Calu3 (cell line): ENCODE data around the gene ANKMY1. TPM values are rescaled to one million over a fixed set of nuclear protein-coding genes. Genes with fewer than 3 reads are reported as not detected.
"Not testable (repeated sequence)": the region's sequence is repeated elsewhere in the genome, so short reads cannot be mapped to it uniquely, and the experiment has no call there.

ENCODE experiments used
- BruUV-seq: library from RNA; stranded (reverse); fragments of 400-500 nt; replicated peaks from 2 replicates; lab custom pipeline; 2021; lab: Mats Ljungman, UMichigan
- CTCF ChIA-PET: fragments of 300-600 bp; sonication (Branson Sonifier 250); formaldehyde crosslinking; loops from one replicate; lab custom pipeline; 2022; ENCODE audit warnings: antibody characterized with exemption; lab: Charles Lee
- DNase-seq: peaks from one replicate; pipeline ENCODE4 v3.0.0; 2022
- H3K27ac Mint-ChIP-seq: one replicate; pipeline ENCODE4 v1.8.0; 2022; ENCODE audit warnings: mixed read lengths; ENCODE audit not compliant: unreplicated experiment
- H3K27me3 Mint-ChIP-seq: one replicate; pipeline ENCODE4 v1.8.0; 2022; ENCODE audit warnings: mixed read lengths; ENCODE audit not compliant: unreplicated experiment
- H3K36me3 Mint-ChIP-seq: one replicate; pipeline ENCODE4 v1.8.0; 2022; ENCODE audit warnings: mild to moderate bottlenecking, moderate library complexity, mixed read lengths; ENCODE audit not compliant: insufficient read depth, unreplicated experiment
- H3K4me1 Mint-ChIP-seq: one replicate; pipeline ENCODE4 v1.8.0; 2022; ENCODE audit warnings: mild to moderate bottlenecking, low read depth, mixed read lengths; ENCODE audit not compliant: unreplicated experiment
- H3K4me3 Mint-ChIP-seq: one replicate; pipeline ENCODE4 v1.8.0; 2022; ENCODE audit warnings: mild to moderate bottlenecking, low read depth, moderate library complexity, mixed read lengths; ENCODE audit not compliant: unreplicated experiment
- H3K9me3 Mint-ChIP-seq: one replicate; pipeline ENCODE4 v1.8.0; 2022; ENCODE audit warnings: low read depth, mixed read lengths; ENCODE audit not compliant: unreplicated experiment
- intact Hi-C: fragments of 100-400 bp; cut with micrococcal nuclease; formaldehyde crosslinking; loops from one replicate; pipeline ENCODE4 v1.10.0; 2022; ENCODE audit not compliant: unreplicated experiment
- total RNA-seq: library from RNA; stranded (reverse); gene quantifications from 2 replicates; pipeline ENCODE4 v1.2.3, GENCODE V29; 2022
- TF ChIP-seq, protein P1 (sequence below): fragments of 200-600 bp; IDR thresholded peaks from one replicate; pipeline ENCODE4 v1.8.0; 2022; ENCODE audit warnings: antibody characterized with exemption; ENCODE audit not compliant: unreplicated experiment

ANKMY1 gene
- total RNA-seq, 1 experiment from 2014 or later: 38.2 TPM

DNA sequence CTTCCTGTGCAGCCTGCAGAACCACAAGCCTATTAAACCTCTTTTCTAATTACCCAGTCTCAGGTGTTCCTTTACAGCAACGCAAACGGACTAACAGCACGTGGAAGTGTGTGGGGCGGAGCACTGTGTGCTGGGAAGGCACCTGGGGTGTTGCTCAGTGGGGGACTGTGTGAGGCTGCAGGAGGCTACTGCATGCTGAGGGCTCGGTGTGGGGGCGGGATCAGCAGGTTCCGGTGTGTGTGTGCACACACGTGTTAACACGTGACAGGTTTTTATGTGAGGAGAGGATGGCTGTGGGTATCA lies 58.9 kb downstream of the ANKMY1 start:
- H3K4me1 Mint-ChIP-seq: no peaks in the 10 kb centered on the region
- CTCF ChIA-PET: no interaction called here

DNA sequence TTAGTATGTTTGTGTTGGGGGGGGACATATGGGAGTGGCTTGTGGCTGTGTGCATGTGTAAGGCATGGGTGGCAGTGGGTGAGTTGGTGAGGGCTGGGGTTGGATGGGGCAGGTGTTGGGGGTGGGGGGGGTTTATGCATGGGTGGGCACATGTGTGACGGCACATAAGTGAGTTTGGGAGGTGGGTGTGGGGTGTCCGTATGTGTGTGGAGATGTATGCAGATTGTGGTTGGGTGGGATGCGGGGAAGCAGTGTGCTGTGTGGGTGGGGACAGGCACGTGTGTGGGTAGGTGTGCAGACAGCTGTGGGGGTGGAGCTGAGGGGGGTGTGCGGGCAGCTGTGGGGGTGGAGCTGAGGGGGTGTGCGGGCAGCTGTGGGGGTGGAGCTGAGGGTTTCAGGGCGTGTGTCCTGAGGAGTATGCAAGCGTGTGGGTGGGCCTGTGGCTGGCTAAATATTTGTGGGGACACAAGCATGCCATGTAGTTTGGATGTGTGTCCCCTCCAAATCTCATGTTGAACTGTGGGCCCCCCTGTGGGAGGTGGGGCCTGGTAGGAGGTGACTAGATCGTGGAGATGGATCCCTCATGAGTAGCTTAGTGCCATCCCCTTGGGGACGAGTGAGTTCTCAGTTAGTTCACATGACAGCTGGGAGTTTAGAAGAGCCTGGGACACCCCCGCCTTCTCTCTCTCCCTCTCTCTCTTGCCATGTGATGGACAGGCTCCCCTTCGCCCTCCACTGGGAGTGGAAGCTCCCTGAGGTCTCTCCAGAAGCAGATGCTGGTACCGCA lies 59.4 kb downstream of the ANKMY1 start:
- H3K4me1 Mint-ChIP-seq: no peaks in the 10 kb centered on the region
- intact Hi-C loops: no loop called here
- H3K4me3 Mint-ChIP-seq: no peak overlapping the region
- H3K36me3 Mint-ChIP-seq: peaks cover 29% of the 10 kb centered on the region
- BruUV-seq: no TSS peak
- TF ChIP-seq, protein P1, sequence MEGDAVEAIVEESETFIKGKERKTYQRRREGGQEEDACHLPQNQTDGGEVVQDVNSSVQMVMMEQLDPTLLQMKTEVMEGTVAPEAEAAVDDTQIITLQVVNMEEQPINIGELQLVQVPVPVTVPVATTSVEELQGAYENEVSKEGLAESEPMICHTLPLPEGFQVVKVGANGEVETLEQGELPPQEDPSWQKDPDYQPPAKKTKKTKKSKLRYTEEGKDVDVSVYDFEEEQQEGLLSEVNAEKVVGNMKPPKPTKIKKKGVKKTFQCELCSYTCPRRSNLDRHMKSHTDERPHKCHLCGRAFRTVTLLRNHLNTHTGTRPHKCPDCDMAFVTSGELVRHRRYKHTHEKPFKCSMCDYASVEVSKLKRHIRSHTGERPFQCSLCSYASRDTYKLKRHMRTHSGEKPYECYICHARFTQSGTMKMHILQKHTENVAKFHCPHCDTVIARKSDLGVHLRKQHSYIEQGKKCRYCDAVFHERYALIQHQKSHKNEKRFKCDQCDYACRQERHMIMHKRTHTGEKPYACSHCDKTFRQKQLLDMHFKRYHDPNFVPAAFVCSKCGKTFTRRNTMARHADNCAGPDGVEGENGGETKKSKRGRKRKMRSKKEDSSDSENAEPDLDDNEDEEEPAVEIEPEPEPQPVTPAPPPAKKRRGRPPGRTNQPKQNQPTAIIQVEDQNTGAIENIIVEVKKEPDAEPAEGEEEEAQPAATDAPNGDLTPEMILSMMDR: no peak
- DNase-seq: no peak
- CTCF ChIA-PET: interaction anchor here (1.5 kb wide), 1 partner anchor 16 kb away, joined by 3 read pairs; no protein-coding TSS in a partner anchor
- H3K27me3 Mint-ChIP-seq: no peaks in the 10 kb centered on the region
- peaks cover 5% of the 10 kb centered on the region for H3K9me3 Mint-ChIP-seq
- no peak overlapping the region for H3K27ac Mint-ChIP-seq

More for the DNA sequence above, 58.9 kb downstream of the ANKMY1 start:
- Mint-ChIP-seq H3K9me3 (peaks cover 5% of the 10 kb centered on the region), H3K4me3 (no peak overlapping the region), H3K36me3 (peaks cover 23% of the 10 kb centered on the region), H3K27ac (no peak overlapping the region), H3K27me3 (no peaks in the 10 kb centered on the region)
- TF ChIP-seq, protein P1: no peak
- no TSS peak for BruUV-seq
- intact Hi-C loops: no loop called here
- no peak for DNase-seq

DNA sequence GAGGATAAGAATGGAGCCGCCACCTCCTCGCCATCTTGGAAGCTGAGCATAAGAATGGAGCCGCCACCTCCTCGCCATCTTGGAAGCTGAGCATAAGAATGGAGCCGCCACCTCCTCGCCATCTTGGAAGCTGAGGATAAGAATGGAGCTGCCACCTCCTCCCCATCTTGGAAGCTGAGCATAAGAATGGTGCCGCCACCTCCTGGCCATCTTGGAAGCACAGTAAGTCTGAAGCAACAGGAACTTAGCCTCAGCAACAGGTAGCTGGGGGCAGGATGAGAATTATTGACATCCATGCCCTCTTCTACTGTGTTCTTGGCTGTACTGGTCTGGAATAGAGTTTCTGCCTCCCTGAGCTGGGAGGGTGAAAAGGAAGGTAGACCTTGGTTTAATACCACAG lies 60.7 kb downstream of the ANKMY1 start:
- DNase-seq, H3K27me3 Mint-ChIP-seq, H3K4me1 Mint-ChIP-seq, H3K9me3 Mint-ChIP-seq, H3K4me3 Mint-ChIP-seq, BruUV-seq, intact Hi-C loops, H3K27ac Mint-ChIP-seq: not testable (repeated sequence)
- H3K36me3 Mint-ChIP-seq: peaks cover 31% of the 10 kb centered on the region
- CTCF ChIA-PET: interaction anchor here (1.5 kb wide), 1 partner anchor 17 kb away, joined by 3 read pairs; no protein-coding TSS in a partner anchor

DNA sequence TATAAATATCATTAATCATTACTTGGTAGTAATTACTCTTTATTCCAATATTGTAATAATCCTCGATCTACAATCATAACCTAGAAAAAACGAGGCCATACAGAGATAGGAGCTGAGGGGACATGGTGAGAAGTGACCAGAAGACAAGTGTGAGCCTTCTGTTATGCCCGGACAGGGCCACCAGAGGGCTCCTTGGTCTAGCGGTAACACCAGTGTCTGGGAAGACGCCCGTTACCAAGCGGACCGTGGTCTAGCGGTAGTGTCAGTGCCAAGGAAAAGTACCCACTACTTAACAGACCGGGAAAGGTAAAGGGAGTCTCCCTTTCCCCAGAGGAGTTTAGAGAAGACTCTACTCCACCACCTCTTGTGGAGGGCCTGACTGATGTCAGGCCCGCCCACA lies 62.8 kb downstream of the ANKMY1 start:
- CTCF ChIA-PET, intact Hi-C loops, BruUV-seq, H3K4me3 Mint-ChIP-seq, H3K4me1 Mint-ChIP-seq, H3K27me3 Mint-ChIP-seq, H3K27ac Mint-ChIP-seq, DNase-seq: not testable (repeated sequence)
- TF ChIP-seq, protein P1: peak; percentile 25
- Mint-ChIP-seq H3K9me3 (peaks cover 13% of the 10 kb centered on the region), H3K36me3 (peaks cover 29% of the 10 kb centered on the region)

DNA sequence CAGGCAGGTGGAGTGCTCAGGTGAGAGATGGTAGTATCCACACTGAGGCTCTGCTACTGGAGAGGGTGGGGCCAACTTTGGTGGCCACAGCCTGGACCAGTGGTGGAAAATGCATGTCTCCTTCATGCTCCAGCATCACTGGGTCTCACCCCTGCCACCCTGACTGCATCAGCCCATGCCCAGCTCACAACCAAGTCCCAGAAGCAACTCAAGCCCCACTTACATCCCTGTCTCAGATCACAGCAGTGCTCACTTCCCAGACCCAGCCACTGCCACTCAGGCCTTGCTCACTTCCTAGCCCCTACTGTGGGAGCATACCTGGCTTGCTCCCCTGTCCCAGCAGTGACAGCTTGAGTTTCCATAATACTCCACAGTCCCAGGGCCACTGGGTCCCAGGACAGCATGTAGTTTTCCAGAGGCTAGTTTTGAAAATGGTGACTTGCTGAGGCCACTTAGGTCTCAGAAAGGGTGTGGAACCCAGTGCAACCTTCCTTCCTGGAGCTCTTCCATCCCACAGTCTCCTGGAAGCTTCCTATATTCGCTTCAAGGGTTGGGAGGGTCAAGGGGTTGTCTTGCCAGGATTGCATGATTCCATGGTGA lies 63.5 kb downstream of the ANKMY1 start:
- intact Hi-C loops: no loop called here
- H3K4me1 Mint-ChIP-seq: no peaks in the 10 kb centered on the region
- CTCF ChIA-PET: no interaction called here
- no peak for DNase-seq
- TF ChIP-seq, protein P1: no peak
- no TSS peak for BruUV-seq
- no peak overlapping the region for H3K27ac Mint-ChIP-seq
- no peaks in the 10 kb centered on the region for H3K27me3 Mint-ChIP-seq
- no peak overlapping the region for H3K4me3 Mint-ChIP-seq
- peaks cover 16% of the 10 kb centered on the region for H3K9me3 Mint-ChIP-seq
- peaks cover 29% of the 10 kb centered on the region for H3K36me3 Mint-ChIP-seq
